Duodenal mucosa (tissue), 2 donors: ENCODE results near the gene ABLIM2.

Source experiments
- H3K27ac ChIP-seq: one replicate; pipeline ENCODE4 v1.7.0; 2013; ENCODE audit warnings: low read depth, low read length
- H3K27me3 ChIP-seq, 2 donors: one replicate each; pipeline ENCODE4 v1.7.0; 2013; ENCODE audit warnings: low read length in 2 of 2, control low read depth in 1 of 2; ENCODE audit not compliant: insufficient read depth in 2 of 2, control insufficient read depth in 1 of 2
- H3K36me3 ChIP-seq, 2 donors: one replicate each; pipeline ENCODE4 v1.7.0; 2013; ENCODE audit warnings: low read length in 2 of 2, control low read depth in 1 of 2; ENCODE audit not compliant: insufficient read depth in 2 of 2, control insufficient read depth in 1 of 2
- H3K4me1 ChIP-seq, 2 donors: one replicate each; pipeline ENCODE4 v1.7.0; 2013; ENCODE audit warnings: low read length in 2 of 2, control low read depth in 1 of 2; ENCODE audit not compliant: insufficient read depth in 2 of 2, control insufficient read depth in 1 of 2
- H3K4me3 ChIP-seq, 2 donors: one replicate each; pipeline ENCODE4 v1.7.0; 2013; ENCODE audit warnings: low read length in 2 of 2, low read depth in 1 of 2
- H3K9ac ChIP-seq, 2 donors: one replicate each; pipeline ENCODE4 v1.7.0; 2013; ENCODE audit warnings: low read length in 2 of 2, low read depth in 1 of 2
- H3K9me3 ChIP-seq, 2 donors: one replicate each; pipeline ENCODE4 v1.7.0; 2013; ENCODE audit warnings: low read length in 2 of 2, control low read depth in 1 of 2; ENCODE audit not compliant: control insufficient read depth in 1 of 2

The ABLIM2 gene

GRCh38 chr4:7970361-7970946 is 188.2 kb downstream of the ABLIM2 start:
- Histone ChIP-seq H3K4me1 (peaks cover 38 to 49% of the 10 kb centered on the region in 2 donors), H3K27ac (peak overlapping the region; percentile 66), H3K4me3 (peak overlapping the region; percentile 23 to 60), H3K36me3 (no peaks in the 10 kb centered on the region), H3K9me3 (no peaks in the 10 kb centered on the region), H3K9ac (peak overlapping the region; percentile 41 to 44), H3K27me3 (no peaks in the 10 kb centered on the region)

GRCh38 chr4:7968262-7968896 is 190.2 kb downstream of the ABLIM2 start:
- Histone ChIP-seq H3K4me1 (peaks cover 38 to 57% of the 10 kb centered on the region in 2 donors), H3K27ac (no peak overlapping the region), H3K36me3 (no peaks in the 10 kb centered on the region), H3K27me3 (no peaks in the 10 kb centered on the region), H3K9ac (no peak overlapping the region), H3K9me3 (no peaks in the 10 kb centered on the region), H3K4me3 (no peak overlapping the region)

- H3K4me3 ChIP-seq: no peak overlapping the region
- H3K9ac ChIP-seq: no peak overlapping the region
- no peaks in the 10 kb centered on the region for H3K27me3 ChIP-seq
- no peak overlapping the region for H3K27ac ChIP-seq
- H3K9me3 ChIP-seq: no peaks in the 10 kb centered on the region
- peaks cover 35 to 54% of the 10 kb centered on the region in 2 donors for H3K4me1 ChIP-seq
- H3K36me3 ChIP-seq: no peaks in the 10 kb centered on the region
These were observed 190.9 kb downstream of the ABLIM2 start for GRCh38 chr4:7967501-7968261.

- no peaks in the 10 kb centered on the region for H3K36me3 ChIP-seq
- H3K9ac ChIP-seq: no peak overlapping the region
- no peak overlapping the region for H3K27ac ChIP-seq
- H3K4me3 ChIP-seq: no peak overlapping the region
- H3K27me3 ChIP-seq: no peaks in the 10 kb centered on the region
- peaks cover 29 to 48% of the 10 kb centered on the region in 2 donors for H3K4me1 ChIP-seq
- no peaks in the 10 kb centered on the region for H3K9me3 ChIP-seq
These were observed 191.6 kb downstream of the ABLIM2 start for GRCh38 chr4:7967063-7967440.

- Histone ChIP-seq H3K9me3 (no peaks in the 10 kb centered on the region), H3K4me1 (peaks cover 23 to 42% of the 10 kb centered on the region in 2 donors), H3K4me3 (no peak overlapping the region), H3K36me3 (no peaks in the 10 kb centered on the region), H3K9ac (no peak overlapping the region), H3K27ac (no peak overlapping the region), H3K27me3 (no peaks in the 10 kb centered on the region)
These were observed 192.1 kb downstream of the ABLIM2 start for GRCh38 chr4:7966281-7967062.

GRCh38 chr4:7964890-7965662 is 193.5 kb downstream of the ABLIM2 start:
- Histone ChIP-seq H3K4me3 (no peak overlapping the region), H3K36me3 (no peaks in the 10 kb centered on the region), H3K4me1 (peaks cover 19 to 42% of the 10 kb centered on the region in 2 donors), H3K9ac (no peak overlapping the region), H3K27me3 (no peaks in the 10 kb centered on the region), H3K9me3 (no peaks in the 10 kb centered on the region), H3K27ac (no peak overlapping the region)

GRCh38 chr4:7964459-7964858 is 194.2 kb downstream of the ABLIM2 start:
- H3K4me1 ChIP-seq: peaks cover 18 to 39% of the 10 kb centered on the region in 2 donors
- no peaks in the 10 kb centered on the region for H3K27me3 ChIP-seq
- H3K4me3 ChIP-seq: no peak overlapping the region
- H3K36me3 ChIP-seq: no peaks in the 10 kb centered on the region
- H3K9ac ChIP-seq: no peak overlapping the region
- no peaks in the 10 kb centered on the region for H3K9me3 ChIP-seq
- no peak overlapping the region for H3K27ac ChIP-seq

- H3K4me3 ChIP-seq: no peak overlapping the region
- H3K36me3 ChIP-seq: no peaks in the 10 kb centered on the region
- H3K9me3 ChIP-seq: no peaks in the 10 kb centered on the region
- H3K9ac ChIP-seq: no peak overlapping the region
- H3K27me3 ChIP-seq: no peaks in the 10 kb centered on the region
- peaks cover 18 to 36% of the 10 kb centered on the region in 2 donors for H3K4me1 ChIP-seq
- H3K27ac ChIP-seq: no peak overlapping the region
These were observed 194.9 kb downstream of the ABLIM2 start for GRCh38 chr4:7963691-7964090.

- H3K9ac ChIP-seq: no peak overlapping the region
- no peak overlapping the region for H3K27ac ChIP-seq
- H3K36me3 ChIP-seq: no peaks in the 10 kb centered on the region
- H3K4me1 ChIP-seq: peaks cover 12 to 28% of the 10 kb centered on the region in 2 donors
- H3K9me3 ChIP-seq: no peaks in the 10 kb centered on the region
- no peaks in the 10 kb centered on the region for H3K27me3 ChIP-seq
- H3K4me3 ChIP-seq: no peak overlapping the region
These were observed 195.8 kb downstream of the ABLIM2 start for GRCh38 chr4:7962609-7963508.
